Neural cell (in vitro differentiated cells): ENCODE measurements around the gene COPA.

ENCODE experiments used
- CTCF ChIP-seq: fragments of 450-650 bp; IDR thresholded peaks from 2 replicates; pipeline ENCODE4 v1.5.1; 2014; ENCODE audit warnings: antibody characterized with exemption, mild to moderate bottlenecking, moderate library complexity; ENCODE audit not compliant: poor library complexity, severe bottlenecking
- EP300 ChIP-seq: fragments of 450-650 bp; conservative IDR thresholded peaks from 2 replicates; pipeline ENCODE4 v1.6.1; 2014; ENCODE audit warnings: antibody characterized with exemption, mild to moderate bottlenecking, moderate library complexity; ENCODE audit not compliant: poor library complexity, severe bottlenecking
- POLR2AphosphoS5 ChIP-seq: IDR thresholded peaks from 2 replicates; pipeline ENCODE4 v1.6.1; 2012
- TAF1 ChIP-seq: IDR thresholded peaks from 2 replicates; pipeline ENCODE4 v1.6.1; 2012; ENCODE audit warnings: low read depth

GRCh38 chr1:160255781-160256300 is 87.2 kb downstream of the COPA start:
- TF ChIP-seq CTCF (no peak), EP300 (no peak), POLR2AphosphoS5 (no peak), TAF1 (no peak)
